GOT3 (cell line): ENCODE measurements around the gene TMEM72.

Experiments used
- DNase-seq: peaks from one replicate; lab custom pipeline; 2025; ENCODE audit warnings: mixed read lengths; lab: John Stamatoyannopoulos, UW

The TMEM72 gene

GRCh38 chr10:44890696-44891563 is 20.2 kb upstream of the TMEM72 start:
- no peak for DNase-seq

- DNase-seq, result no peak
Observed at GRCh38 chr10:44891721-44892120, 19.4 kb upstream of the TMEM72 start.

DNA sequence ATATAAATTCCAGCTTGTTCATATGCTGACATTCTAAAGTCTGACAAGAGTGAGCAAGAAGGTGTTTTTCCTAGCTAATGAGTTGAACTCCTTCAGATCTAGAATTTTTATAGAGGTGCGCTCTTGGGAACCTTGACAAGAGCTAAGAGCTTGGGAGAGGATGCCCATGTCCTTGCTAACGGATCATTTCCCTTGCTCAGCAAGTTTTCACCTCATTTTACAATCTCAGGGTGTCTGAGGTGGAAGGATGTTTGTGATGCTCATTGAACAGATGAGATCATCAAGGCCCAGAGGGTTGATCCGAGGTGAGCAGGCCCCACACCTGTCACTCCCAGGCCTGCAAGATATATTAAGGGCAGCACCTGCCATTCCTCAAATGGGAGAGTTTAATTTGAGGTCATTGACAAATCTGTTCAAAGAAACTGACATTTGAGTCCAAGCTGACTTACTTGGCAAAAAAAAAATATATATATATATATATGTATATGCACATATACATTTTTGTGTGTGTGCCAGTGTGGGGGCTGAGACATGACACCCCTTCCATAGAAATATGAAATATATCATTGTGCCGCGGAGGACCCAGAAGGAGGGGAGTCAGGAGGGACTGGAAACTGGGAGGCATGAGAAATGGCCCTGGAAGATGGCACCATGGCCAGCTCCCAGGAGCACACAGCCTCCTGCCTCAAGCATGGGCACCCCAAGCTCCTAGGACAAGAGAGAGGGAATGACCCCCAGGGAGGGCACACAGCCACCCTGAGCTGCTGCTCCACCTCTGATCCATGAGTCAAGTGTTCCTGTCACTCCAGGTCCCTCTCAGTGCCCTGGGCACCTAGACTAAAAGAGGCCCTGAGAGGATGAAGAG is 17.3 kb upstream of the TMEM72 start:
- DNase-seq, result no peak

- DNase-seq, result no peak
Observed at GRCh38 chr10:44894691-44895090, 16.4 kb upstream of the TMEM72 start.

DNA sequence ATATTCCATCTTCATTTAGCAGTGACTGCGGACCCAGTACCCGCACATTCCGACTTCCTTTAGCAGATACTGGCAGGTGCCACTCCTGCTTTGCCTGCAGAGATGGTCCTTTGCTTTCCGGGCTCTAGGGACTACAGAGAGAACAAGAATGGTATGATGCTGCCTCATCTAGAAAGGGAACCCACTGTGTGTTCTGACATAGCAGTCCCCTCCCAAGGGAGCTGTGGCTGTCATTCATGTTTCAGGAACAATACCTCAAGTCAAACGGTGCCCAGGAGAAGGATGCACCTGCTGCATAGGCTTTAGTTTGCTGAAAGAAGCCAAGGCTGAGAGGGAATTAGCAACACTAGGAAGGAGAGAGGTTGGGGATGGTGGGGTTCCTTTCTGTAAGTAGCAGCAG is 15.9 kb upstream of the TMEM72 start:
- DNase-seq, result no peak

- no peak for DNase-seq
Observed at GRCh38 chr10:44897049-44897448, 14.1 kb upstream of the TMEM72 start.

DNA sequence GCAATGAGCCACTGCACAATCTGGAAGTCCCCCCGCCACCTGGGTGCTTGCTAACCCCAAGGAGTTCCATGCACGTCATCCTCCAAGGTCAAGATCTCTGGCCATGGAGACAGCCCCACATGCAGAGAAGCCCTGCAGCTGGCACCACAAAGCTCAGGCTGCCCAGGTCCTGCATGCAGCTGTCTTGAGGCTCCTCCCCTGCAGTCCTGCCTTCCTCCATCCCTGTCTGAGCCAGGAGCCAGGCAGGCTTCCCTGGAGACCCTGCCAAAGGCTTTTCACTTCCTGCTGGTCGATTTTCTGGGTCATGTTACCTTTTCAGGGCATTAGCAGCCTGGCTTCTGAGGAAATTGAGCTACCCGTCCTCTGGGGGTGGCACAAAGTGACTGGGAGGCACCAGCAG is 12.5 kb upstream of the TMEM72 start:
- no peak for DNase-seq

- no peak for DNase-seq
Observed at GRCh38 chr10:44899450-44900080, 11.6 kb upstream of the TMEM72 start.

GRCh38 chr10:44902941-44903545 is 8.1 kb upstream of the TMEM72 start:
- no peak for DNase-seq

DNA sequence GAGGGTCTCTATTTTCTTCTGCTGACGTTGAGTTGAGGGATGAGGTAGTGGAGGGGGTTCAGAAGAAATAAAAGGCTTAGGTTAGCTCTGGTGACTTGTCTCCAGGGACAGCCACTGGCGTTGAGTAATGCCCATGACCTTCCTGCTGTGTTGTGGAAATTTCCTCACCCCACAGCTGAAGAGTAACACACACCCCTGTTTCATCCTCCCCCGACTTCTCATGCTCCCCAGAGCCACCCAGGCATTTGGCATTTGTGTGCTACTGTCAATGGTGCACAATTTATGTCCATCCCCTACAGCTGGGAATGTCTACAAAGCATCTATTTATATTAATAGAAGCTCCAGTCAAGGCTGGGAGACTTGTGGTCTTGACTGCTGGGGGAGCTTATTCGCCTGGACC is 4.7 kb upstream of the TMEM72 start:
- DNase-seq, result no peak

DNA sequence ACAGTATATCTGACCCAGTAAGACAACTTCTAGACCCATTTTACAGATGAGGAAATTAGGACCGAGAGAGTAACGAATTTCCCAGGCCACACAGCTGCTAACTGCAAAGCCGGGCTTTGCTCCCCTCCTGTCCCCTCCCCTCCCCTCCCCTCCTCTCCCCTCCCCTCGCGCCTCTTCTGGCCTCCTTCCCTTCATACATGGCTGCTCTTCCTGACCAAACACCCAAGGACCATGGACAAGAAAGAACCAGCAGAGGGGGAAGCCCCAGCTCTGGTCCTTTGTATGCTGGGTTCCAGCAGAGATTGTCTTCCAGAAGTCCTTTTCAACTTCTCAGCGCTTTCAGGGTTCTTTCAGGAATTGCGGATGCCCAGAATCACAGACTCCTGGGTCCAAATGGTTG is 3.6 kb upstream of the TMEM72 start:
- DNase-seq, result no peak

DNA sequence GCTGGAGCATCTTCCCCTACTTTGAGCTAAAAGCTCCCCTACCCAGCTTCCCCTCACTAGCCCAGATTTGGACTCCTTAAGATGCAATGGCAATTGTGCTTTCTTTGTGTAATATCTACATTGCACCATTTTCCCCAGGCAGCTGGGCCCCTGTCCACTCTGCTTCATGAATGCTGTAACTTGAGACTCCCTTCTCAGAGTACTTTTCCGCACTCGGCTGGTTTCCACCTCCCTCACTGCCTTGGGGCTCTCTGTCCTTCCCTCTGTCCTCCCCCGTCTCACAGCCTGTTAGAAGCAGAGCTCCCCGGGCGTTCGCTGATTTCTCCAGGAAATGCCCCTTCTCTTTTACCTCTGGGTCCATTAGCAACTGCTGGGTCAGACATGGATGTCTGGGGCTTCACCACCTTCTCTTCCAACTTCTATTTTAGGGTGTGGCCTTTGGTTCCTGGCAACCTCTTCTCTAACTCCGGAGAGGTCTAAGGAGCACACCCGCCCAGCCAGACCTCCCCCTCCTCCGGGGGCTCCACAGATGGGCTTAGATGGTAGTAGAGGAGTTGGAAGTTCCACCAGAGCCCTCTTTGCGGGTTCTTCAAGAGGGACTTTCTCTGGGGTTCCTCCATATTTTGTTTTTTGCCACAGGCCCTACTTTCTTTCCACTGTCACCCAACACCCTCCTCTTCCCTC is 2.9 kb upstream of the TMEM72 start:
- DNase-seq, result no peak

DNA sequence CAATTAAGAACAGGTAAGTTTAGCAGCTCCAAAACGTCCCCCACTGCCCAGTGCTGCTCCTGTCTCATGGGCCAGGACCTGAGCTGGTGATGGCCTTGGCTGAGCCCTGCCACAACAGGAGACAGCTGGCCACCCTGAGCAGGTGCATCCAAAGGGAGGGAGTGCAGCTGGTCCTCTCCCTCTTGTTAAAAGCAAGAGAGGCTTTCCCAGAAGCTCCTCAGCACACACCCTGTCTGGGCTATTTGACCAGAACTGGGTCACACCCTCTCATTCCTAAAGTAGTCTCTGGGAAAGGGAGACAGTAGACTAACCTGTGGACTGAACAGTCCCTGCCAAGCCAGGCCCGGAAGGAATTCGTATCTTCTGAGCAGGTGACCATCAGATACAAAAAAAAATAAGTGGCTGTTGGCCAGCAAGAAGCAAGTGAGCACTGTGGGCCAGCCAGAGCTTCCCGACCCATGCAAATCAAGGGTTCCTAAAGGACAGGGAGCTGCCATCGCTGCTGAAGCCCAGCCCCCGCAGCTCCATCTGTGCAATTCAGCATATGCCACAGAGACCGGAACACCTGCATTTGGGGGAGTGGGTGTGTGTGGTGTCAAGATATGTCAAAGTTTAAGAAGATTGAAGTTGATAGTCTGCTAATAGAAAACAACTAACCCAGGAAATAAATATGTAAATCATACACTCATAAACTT is 2.1 kb upstream of the TMEM72 start:
- DNase-seq, result no peak

DNA sequence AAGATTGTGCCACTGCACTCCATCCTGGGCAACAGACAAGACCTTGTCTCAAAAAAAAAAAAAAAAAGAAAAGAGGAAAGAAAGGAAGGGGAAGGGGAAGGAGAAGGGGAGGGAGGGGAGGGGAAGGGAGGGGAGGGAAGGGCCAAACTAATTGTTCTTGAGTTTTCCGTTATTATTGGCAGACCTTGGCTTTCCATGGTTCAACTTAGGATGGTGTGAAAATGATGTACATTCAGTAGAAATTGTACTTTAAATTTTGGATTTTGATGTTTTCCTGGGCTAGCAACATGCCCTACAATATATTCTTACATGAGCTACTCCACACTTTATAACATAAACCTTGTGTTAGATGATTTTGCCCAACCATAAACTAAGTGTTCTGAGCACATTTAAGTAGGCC is 1.2 kb upstream of the TMEM72 start:
- no peak for DNase-seq

GRCh38 chr10:44910602-44911001 is 535 bp upstream of the TMEM72 start:
- DNase-seq, result no peak

DNA sequence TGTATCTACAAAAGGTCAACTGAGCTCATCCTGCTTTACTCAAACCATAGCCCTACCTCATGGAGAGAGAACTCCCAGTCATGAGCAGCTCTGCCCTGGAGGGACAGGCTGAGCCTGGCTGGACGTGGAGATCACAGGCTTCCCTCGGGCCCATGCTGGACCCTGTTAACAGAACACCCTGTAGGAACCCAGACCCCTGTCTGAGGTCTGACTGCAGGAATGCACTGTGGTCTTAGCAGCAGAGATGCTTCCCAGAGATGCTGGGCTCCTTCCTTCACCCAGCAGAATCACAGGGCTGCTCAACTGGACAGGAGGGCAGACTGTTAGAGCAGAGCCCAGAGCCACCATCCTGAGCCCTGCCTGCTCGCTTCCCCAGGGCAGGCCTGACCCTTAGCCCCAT is 814 bp downstream of the TMEM72 start:
- DNase-seq, result no peak

DNA sequence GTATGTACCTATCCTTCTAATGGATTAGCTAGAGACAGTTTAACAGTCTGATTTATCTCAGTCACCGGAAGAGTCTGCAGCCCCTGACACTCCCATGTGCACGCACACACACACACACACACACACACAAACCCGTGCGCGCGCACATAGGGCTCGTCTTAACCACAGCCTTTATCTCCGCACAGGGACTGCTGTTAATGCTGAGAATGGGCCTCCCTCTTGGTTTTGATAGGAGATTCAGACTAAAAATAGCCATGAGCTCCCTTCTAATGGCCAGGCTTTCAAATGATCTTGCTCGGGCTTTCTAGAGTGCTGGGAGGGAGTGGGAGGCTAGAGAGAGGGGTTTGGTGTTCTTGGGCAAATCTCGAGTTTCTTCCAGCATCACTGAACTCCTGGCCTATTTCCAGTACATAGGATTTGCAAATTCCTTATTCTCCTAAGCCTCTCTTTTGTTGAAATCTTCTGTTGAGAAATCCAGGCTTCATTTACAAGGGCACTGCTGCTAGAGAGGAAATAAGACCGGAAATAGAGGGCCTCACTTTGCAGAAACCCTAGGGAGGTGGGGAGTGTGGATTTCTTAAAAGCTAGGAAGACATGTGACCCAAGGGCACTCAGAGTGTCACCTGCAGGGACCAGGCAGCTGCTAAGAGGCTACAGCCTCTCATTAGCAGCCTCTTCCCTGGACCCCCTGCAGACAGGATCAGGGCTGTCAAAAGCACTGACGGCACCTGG is 2.4 kb downstream of the TMEM72 start:
- DNase-seq, result no peak

DNA sequence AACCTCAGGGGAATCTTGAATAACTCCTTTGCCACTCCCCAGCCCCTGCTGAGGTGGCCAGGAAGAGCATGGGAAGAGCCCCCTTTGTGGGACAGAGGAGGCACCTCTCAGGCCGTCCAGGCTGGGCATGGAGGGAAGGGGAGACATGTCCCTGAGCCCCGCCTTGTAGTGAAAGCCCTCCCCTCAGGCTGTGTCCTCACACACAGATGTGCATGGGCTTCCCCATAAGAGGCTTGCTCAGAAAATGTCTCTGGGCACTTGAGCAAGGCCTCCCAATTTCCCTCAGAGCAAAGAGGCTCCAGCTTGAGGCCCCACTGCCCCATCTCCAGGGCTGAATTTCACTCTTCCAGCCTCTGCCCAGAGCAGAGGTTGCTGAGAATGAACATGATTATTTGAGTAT is 3.8 kb downstream of the TMEM72 start:
- DNase-seq, result no peak

GRCh38 chr10:44916429-44916828 is 5.3 kb downstream of the TMEM72 start:
- DNase-seq, result no peak

DNA sequence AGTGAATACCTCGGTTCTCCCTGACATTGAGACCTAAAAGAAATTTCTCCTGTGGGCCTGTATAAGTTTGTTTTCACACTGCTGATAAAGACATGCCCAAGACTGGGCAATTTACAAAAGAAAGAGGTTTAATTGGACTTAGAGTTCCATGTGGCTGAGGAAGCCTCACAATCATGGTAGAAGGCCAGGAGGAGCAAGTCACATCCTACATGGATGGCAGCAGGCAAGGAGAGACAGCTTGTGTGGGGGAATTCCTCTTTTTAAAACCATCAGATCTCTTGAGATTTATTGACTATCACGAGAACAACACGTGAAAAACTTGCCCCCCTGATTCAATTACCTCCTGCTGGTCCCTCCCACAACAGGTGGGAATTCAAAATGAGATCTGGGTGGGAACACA is 6.7 kb downstream of the TMEM72 start:
- DNase-seq, result no peak
